T-helper 2 cell treated with Interferon-gamma antibody and Interleukin-4, amounts not matched to agents 5 μg/mL and 100 μg/mL, for 36 hours (primary cell): Measurements from ENCODE around the gene FGD4.
"Not testable (repeated sequence)": the region's sequence is repeated elsewhere in the genome, so short reads cannot be mapped to it uniquely, and the experiment has no call there.

Experiments
- DNase-seq: peaks from one replicate; pipeline ENCODE4 v3.0.0; 2021; ENCODE audit warnings: low spot score
- H3K27ac Mint-ChIP-seq: one replicate; pipeline ENCODE4 v1.8.0; 2021; ENCODE audit warnings: mild to moderate bottlenecking, mixed read lengths
- H3K27me3 Mint-ChIP-seq: one replicate; pipeline ENCODE4 v1.8.0; 2021; ENCODE audit warnings: low read depth, mixed read lengths
- H3K36me3 Mint-ChIP-seq: one replicate; pipeline ENCODE4 v1.8.0; 2021; ENCODE audit warnings: low read depth, mixed read lengths
- H3K4me1 Mint-ChIP-seq: one replicate; pipeline ENCODE4 v1.8.0; 2021; ENCODE audit warnings: low read depth, mixed read lengths
- H3K4me3 Mint-ChIP-seq: one replicate; pipeline ENCODE4 v1.8.0; 2022; ENCODE audit warnings: mild to moderate bottlenecking, moderate library complexity, mixed read lengths
- H3K9me3 Mint-ChIP-seq: one replicate; pipeline ENCODE4 v1.8.0; 2021; ENCODE audit warnings: mixed read lengths

The FGD4 gene

DNA sequence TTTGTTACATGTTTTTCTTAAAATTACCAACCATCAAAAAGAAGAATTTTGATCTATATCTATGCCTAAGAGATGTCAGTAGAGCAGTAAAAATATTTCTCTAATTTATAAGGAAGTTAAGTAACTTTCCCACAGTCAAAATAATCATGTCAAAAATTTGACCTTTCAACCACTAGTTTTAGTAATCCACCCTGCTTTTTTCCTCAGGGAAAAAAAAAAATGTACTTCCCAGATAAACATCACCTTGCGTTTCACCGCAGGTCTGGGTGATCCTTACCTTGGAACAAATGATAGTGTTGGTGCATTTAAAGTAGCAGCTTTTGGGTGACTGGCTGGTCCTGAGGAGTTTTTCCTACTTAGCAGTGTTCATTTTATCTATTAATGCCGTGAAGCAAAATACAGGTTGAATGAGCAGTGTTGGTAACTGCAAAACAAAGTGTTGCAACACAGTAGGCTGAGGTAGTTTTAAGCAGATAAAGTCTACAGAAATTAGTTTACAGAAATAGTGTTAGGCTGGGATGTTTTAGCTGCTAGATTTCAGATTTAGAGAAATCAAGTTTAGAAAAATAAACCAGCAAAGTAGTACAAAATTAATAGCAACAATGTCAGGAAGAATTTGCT lies 142.5 kb downstream of the FGD4 start:
- DNase-seq, result no peak

GRCh38 chr12:32542428-32543229 lies 143.3 kb downstream of the FGD4 start:
- no peak overlapping the region for H3K4me3 Mint-ChIP-seq
- no peak for DNase-seq
- H3K4me1 Mint-ChIP-seq, result peaks cover 2% of the 10 kb centered on the region
- H3K27ac Mint-ChIP-seq, result no peak overlapping the region
- no peaks in the 10 kb centered on the region for H3K9me3 Mint-ChIP-seq
- H3K36me3 Mint-ChIP-seq, result no peaks in the 10 kb centered on the region
- H3K27me3 Mint-ChIP-seq, result peaks cover 21% of the 10 kb centered on the region

More for the DNA sequence above, 142.5 kb downstream of the FGD4 start:
- Mint-ChIP-seq H3K36me3 (no peaks in the 10 kb centered on the region), H3K27me3 (peaks cover 28% of the 10 kb centered on the region), H3K27ac (no peak overlapping the region), H3K4me1 (peaks cover 2% of the 10 kb centered on the region), H3K9me3 (no peaks in the 10 kb centered on the region), H3K4me3 (no peak overlapping the region)

- no peak overlapping the region for H3K4me3 Mint-ChIP-seq
Measured at GRCh38 chr12:32544893-32545292, 145.5 kb downstream of the FGD4 start.

DNA sequence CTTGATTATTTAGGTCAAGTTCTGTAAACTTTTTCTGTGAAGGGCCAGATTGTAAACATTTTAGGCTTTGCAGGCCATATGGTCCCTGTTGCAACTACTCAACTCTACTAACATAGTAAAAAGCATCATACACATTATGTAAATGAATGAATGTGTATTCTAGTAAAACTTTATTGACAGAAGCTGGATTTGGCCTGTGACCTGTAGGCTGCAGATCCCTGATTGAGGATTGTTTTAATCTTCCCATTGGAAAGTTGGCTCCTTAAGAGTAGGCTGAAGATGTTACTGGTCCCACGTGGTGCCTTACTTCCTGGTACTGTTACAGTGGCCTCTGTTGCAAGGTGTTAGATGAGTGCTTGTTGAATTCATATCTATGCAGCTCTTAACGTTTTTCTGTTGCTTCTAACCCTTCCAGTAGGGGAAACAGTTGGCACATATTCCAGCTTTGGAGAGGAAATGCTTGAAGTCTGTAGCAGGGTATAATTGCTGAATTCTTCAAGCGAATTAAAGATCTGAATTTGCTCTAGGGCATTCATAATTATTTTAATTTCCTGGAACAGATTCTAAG lies 146.1 kb downstream of the FGD4 start:
- Mint-ChIP-seq H3K4me1 (peaks cover 2% of the 10 kb centered on the region), H3K4me3 (no peak overlapping the region), H3K27ac (no peak overlapping the region), H3K27me3 (peaks cover 12% of the 10 kb centered on the region), H3K36me3 (no peaks in the 10 kb centered on the region), H3K9me3 (no peaks in the 10 kb centered on the region)
- DNase-seq, result no peak

More at GRCh38 chr12:32544893-32545292, 145.5 kb downstream of the FGD4 start:
- Mint-ChIP-seq H3K9me3 (no peaks in the 10 kb centered on the region), H3K4me1 (peaks cover 2% of the 10 kb centered on the region), H3K27me3 (peaks cover 17% of the 10 kb centered on the region), H3K27ac (no peak overlapping the region), H3K36me3 (no peaks in the 10 kb centered on the region)
- DNase-seq, result no peak

DNA sequence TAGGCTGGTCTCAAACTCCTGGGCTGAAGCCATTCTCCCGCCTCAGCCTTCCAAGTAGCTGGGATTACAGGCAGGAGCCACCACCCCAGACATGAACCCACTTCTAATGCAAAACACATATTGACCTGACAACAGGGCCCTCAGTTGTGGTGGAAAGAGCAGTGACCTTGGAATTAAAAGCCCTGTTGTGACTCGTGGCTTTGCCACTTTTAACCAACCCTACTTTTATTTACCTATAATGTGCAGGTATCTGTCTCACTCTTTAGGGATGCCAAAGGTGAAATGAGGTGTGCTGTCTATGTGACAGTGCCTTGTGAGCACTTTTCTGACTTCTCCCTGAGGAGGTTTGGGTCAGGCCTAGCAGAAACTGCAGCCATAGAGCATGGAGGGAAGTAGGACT lies 146.9 kb downstream of the FGD4 start:
- Mint-ChIP-seq H3K27ac (no peak overlapping the region), H3K27me3 (peaks cover 7% of the 10 kb centered on the region), H3K36me3 (no peaks in the 10 kb centered on the region), H3K4me3 (no peak overlapping the region), H3K4me1 (peaks cover 2% of the 10 kb centered on the region), H3K9me3 (no peaks in the 10 kb centered on the region)
- no peak for DNase-seq

GRCh38 chr12:32548691-32549281 lies 149.4 kb downstream of the FGD4 start:
- no peaks in the 10 kb centered on the region for H3K9me3 Mint-ChIP-seq
- no peaks in the 10 kb centered on the region for H3K4me1 Mint-ChIP-seq
- no peaks in the 10 kb centered on the region for H3K27me3 Mint-ChIP-seq
- no peak overlapping the region for H3K4me3 Mint-ChIP-seq
- DNase-seq, result no peak
- peaks cover 1% of the 10 kb centered on the region for H3K36me3 Mint-ChIP-seq
- no peak overlapping the region for H3K27ac Mint-ChIP-seq

- Mint-ChIP-seq H3K9me3 (no peaks in the 10 kb centered on the region), H3K27ac (no peak overlapping the region), H3K4me1 (no peaks in the 10 kb centered on the region), H3K4me3 (no peak overlapping the region), H3K36me3 (peaks cover 1% of the 10 kb centered on the region), H3K27me3 (peaks cover 2% of the 10 kb centered on the region)
- DNase-seq, result no peak
Measured at GRCh38 chr12:32549675-32550079, 150.3 kb downstream of the FGD4 start.

DNA sequence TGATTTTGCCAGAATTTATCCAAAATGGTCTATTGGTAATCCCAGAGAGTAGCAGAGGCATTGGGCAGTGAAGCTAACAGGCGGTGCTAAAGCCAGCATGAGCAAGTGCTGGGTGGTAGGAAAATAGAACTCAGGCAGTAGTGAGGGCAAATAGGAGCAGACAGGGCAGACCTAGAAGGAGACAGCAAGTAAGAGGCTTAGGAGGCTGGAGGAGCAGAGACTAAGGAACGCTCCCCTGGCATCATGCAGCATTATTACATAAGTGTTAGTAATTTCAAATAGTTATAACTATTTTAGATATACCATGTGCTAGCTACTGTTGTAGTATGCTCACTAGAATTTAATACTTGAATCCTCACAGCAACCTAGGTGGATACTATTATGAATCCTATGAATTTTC lies 151.7 kb downstream of the FGD4 start:
- Mint-ChIP-seq H3K4me1 (no peaks in the 10 kb centered on the region), H3K4me3 (no peak overlapping the region), H3K27me3 (peaks cover 2% of the 10 kb centered on the region), H3K9me3 (no peaks in the 10 kb centered on the region), H3K36me3 (peaks cover 1% of the 10 kb centered on the region), H3K27ac (no peak overlapping the region)
- DNase-seq, result no peak

DNA sequence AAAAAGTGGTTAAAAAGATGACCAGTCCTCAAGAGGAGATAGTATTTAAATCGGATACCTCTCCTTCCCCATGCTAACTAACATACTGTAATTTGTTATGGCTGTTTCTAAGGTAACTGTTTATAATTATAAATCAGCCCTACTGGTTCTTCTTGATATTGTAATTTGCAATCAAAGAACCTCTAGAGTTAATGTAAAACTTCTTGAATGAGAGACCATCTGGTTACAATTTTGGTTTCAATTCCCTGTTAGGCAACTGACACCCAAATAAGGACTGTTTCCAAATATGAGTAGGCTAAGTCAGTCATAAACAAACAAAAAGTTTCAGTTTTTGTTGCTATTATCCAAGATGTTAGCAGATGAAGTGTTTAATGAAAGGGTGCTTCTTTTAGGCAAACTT lies 159.5 kb downstream of the FGD4 start:
- no peaks in the 10 kb centered on the region for H3K9me3 Mint-ChIP-seq
- no peak for DNase-seq
- no peak overlapping the region for H3K27ac Mint-ChIP-seq
- H3K27me3 Mint-ChIP-seq, result peaks cover 2% of the 10 kb centered on the region
- no peak overlapping the region for H3K4me3 Mint-ChIP-seq
- peaks cover 11% of the 10 kb centered on the region for H3K4me1 Mint-ChIP-seq
- H3K36me3 Mint-ChIP-seq, result no peaks in the 10 kb centered on the region

DNA sequence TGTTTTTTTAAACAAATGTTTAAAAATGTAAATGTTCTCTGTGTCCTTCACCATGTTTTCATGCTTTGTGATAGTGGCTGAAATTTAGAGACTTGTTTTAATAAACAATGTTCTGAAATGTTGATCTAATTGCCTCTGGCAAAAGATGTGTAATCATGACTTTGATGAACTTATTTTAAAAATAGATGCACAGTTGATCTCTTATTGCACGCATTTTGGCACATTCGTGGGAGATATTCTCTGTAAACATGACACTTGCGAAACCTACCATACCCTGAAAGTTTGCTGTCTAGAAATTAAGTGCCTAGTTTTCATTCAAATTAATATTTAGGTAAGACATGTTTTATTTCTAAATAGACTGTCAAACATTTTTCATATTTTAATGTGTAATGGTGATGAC lies 160.1 kb downstream of the FGD4 start:
- no peaks in the 10 kb centered on the region for H3K36me3 Mint-ChIP-seq
- H3K27ac Mint-ChIP-seq, result peak overlapping the region; percentile 51
- H3K9me3 Mint-ChIP-seq, result no peaks in the 10 kb centered on the region
- peaks cover 11% of the 10 kb centered on the region for H3K4me1 Mint-ChIP-seq
- no peak for DNase-seq
- H3K27me3 Mint-ChIP-seq, result peaks cover 1% of the 10 kb centered on the region
- H3K4me3 Mint-ChIP-seq, result no peak overlapping the region

DNA sequence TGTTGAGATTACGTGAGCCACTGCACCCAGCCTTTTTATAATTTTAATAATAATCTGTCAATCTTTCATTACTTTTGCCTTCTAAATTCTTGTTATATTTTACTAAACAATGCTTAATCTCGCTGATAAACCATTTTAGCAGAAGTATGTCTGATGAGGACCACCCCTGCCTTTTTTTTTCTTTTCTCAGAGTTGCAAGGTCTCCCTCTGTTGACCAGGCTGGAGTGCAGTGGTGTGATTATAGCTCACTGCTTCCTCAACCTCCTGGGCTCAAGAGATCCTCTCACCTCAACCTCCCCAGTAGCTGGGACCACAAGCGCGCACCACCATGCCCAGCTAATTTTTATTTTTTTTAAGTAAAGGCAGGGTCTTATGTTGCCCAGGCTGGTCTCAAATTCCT lies 161.2 kb downstream of the FGD4 start:
- peaks cover 11% of the 10 kb centered on the region for H3K4me1 Mint-ChIP-seq
- no peaks in the 10 kb centered on the region for H3K27me3 Mint-ChIP-seq
- no peak for DNase-seq
- no peaks in the 10 kb centered on the region for H3K36me3 Mint-ChIP-seq
- no peaks in the 10 kb centered on the region for H3K9me3 Mint-ChIP-seq
- H3K27ac Mint-ChIP-seq, result no peak overlapping the region
- H3K4me3 Mint-ChIP-seq, result no peak overlapping the region

DNA sequence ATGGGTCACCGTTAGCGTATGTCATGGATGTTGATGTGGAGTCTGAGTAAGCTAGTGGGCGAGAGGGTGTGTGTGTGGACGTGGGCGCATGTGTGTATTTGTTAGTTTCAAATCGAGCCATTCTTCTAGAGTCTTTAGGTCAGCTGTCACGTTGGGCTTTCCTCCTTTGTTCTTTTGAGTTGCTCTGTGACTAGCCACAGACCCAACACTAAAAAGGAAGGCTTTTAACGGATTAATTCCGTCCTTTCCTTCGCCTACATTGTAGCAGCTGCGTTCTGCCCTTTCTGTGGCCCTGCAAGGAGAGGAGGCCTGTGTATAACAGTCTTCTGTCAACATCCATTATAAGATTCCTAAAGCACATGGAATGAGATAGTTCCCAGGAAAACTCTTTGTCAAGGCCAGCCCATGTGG lies 162.6 kb downstream of the FGD4 start:
- no peak overlapping the region for H3K4me3 Mint-ChIP-seq
- H3K9me3 Mint-ChIP-seq, result no peaks in the 10 kb centered on the region
- no peak overlapping the region for H3K27ac Mint-ChIP-seq
- no peaks in the 10 kb centered on the region for H3K36me3 Mint-ChIP-seq
- peaks cover 11% of the 10 kb centered on the region for H3K4me1 Mint-ChIP-seq
- H3K27me3 Mint-ChIP-seq, result no peaks in the 10 kb centered on the region
- DNase-seq, result peak; percentile 58

GRCh38 chr12:32562413-32562812 lies 163.1 kb downstream of the FGD4 start:
- not testable (repeated sequence) for H3K4me3 Mint-ChIP-seq, H3K27ac Mint-ChIP-seq, H3K9me3 Mint-ChIP-seq, H3K36me3 Mint-ChIP-seq, DNase-seq, H3K27me3 Mint-ChIP-seq
- peaks cover 11% of the 10 kb centered on the region for H3K4me1 Mint-ChIP-seq

DNA sequence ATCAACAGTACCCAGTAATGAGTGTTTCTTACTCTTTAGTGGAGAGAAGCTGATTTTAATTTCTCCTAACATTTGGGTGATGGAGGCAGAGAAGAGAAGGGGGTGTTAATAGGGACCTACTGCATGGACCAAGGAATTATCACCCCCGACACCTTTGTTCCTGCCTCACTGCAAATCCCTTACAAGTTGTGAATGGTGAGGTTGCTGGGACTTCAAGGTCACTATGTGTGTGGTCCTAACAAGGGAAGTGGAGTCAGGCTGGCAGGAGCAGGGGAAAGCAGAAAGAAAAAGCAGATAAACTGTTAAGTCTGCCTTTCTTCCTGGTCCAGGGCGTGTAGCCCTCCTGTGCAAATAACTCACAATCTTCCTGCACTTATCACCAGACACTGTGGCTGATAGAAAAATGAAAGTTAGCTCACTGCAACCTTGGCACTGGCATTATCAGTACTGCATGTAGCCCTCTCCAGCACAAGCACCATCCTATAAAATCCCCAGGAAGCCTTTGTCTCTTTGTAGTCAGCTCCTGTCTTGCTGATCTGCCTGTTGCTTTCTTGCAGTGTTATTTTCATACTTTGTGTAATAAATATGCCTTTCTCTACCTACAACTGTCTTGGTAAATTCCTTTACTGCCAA lies 167.4 kb downstream of the FGD4 start:
- peaks cover 4% of the 10 kb centered on the region for H3K4me1 Mint-ChIP-seq
- DNase-seq, result no peak
- no peaks in the 10 kb centered on the region for H3K9me3 Mint-ChIP-seq
- H3K27me3 Mint-ChIP-seq, result no peaks in the 10 kb centered on the region
- H3K36me3 Mint-ChIP-seq, result no peaks in the 10 kb centered on the region
- no peak overlapping the region for H3K27ac Mint-ChIP-seq
- H3K4me3 Mint-ChIP-seq, result no peak overlapping the region
